Measurements from ENCODE around the gene SETD1B.
"Not testable (repeated sequence)": the region's sequence is repeated elsewhere in the genome, so short reads cannot be mapped to it uniquely, and the experiment has no call there.

SETD1B gene

DNA sequence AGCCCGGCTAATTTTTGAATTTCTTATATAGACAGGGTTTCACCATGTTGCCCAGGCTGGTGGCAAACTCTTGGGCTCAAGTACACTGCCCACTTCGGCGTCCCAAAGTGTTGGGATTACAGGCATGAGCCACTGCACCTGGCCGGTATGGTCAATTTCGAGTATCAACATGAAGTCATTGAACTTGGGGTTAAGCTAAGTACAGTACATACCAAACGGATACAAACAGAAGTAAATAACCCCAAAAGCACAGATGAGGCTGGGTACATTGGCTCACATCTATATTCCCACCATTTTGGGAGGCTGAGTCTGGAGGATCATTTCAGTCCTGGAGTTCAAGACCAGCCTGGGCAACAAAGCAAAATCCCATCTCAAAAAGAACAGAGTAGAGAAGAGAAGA is 71.8 kb downstream of the SETD1B start:
- no peak overlapping the region for H2AFZ ChIP-seq (ENCODE audit: low read length)
- H3F3A ChIP-seq (ENCODE audit: low read depth): no peaks in the 10 kb centered on the region
- no peak overlapping the region for H3K4me3 ChIP-seq (ENCODE audit: low read length, poor library complexity, severe bottlenecking)
- TF ChIP-seq EZH2phosphoT487 (IDR thresholded peaks at IDR 0.05; ENCODE audit: borderline replicate concordance): no peak
- TF ChIP-seq, protein P1, sequence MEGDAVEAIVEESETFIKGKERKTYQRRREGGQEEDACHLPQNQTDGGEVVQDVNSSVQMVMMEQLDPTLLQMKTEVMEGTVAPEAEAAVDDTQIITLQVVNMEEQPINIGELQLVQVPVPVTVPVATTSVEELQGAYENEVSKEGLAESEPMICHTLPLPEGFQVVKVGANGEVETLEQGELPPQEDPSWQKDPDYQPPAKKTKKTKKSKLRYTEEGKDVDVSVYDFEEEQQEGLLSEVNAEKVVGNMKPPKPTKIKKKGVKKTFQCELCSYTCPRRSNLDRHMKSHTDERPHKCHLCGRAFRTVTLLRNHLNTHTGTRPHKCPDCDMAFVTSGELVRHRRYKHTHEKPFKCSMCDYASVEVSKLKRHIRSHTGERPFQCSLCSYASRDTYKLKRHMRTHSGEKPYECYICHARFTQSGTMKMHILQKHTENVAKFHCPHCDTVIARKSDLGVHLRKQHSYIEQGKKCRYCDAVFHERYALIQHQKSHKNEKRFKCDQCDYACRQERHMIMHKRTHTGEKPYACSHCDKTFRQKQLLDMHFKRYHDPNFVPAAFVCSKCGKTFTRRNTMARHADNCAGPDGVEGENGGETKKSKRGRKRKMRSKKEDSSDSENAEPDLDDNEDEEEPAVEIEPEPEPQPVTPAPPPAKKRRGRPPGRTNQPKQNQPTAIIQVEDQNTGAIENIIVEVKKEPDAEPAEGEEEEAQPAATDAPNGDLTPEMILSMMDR (conservative IDR thresholded peaks at IDR 0.05; ENCODE audit: low read length): no peak
- no peak overlapping the region for H3K4me2 ChIP-seq (ENCODE audit: low read depth, low read length, poor library complexity, severe bottlenecking)
- no peaks in the 10 kb centered on the region for H4K20me1 ChIP-seq (ENCODE audit: insufficient read depth, low read length, poor library complexity, severe bottlenecking)
- H3K27me3 ChIP-seq (ENCODE audit: insufficient read depth, low read length, poor library complexity, severe bottlenecking): no peaks in the 10 kb centered on the region
- no peaks in the 10 kb centered on the region for H3K9me2 ChIP-seq (replicated peaks; ENCODE audit: low read depth, low read length)
- H3K9ac ChIP-seq (ENCODE audit: low read depth, low read length, poor library complexity, severe bottlenecking): no peak overlapping the region
- H3K36me3 ChIP-seq (ENCODE audit: insufficient read depth, low read length): no peaks in the 10 kb centered on the region
- H3K79me2 ChIP-seq (ENCODE audit: insufficient read depth, low read length): no peaks in the 10 kb centered on the region
- H3K9me3 ChIP-seq (ENCODE audit: insufficient read depth, low read depth, low read length): no peaks in the 10 kb centered on the region
- peaks cover 4% of the 10 kb centered on the region for H3K4me1 ChIP-seq (ENCODE audit: insufficient read depth, low read length, poor library complexity, severe bottlenecking)

DNA sequence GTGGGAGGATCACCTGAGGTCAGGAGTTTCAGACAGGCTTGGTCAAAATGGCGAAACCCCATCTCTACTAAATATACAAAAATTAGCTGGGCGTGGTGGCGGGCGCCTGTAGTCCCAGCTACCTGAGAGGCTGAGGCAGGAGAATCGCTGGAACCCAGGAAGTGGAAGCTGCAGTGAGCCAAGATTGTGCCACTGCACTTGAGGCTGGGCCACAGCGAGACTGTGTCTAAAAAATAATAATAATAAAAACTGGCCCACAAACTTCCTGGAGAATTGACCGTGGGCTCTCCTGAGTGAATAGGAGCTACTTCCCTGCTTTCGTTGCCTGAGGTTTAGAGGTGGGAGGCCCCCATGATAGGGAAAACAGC is 72.3 kb downstream of the SETD1B start:
- not testable (repeated sequence) for H3K36me3 ChIP-seq (ENCODE audit: insufficient read depth, low read length); H2AFZ ChIP-seq (ENCODE audit: low read length); H3K9me3 ChIP-seq (ENCODE audit: insufficient read depth, low read depth, low read length); H3K4me2 ChIP-seq (ENCODE audit: low read depth, low read length, poor library complexity, severe bottlenecking); H3K4me1 ChIP-seq (ENCODE audit: insufficient read depth, low read length, poor library complexity, severe bottlenecking); H3K79me2 ChIP-seq (ENCODE audit: insufficient read depth, low read length); H4K20me1 ChIP-seq (ENCODE audit: insufficient read depth, low read length, poor library complexity, severe bottlenecking); H3F3A ChIP-seq (ENCODE audit: low read depth); H3K9me2 ChIP-seq (replicated peaks; ENCODE audit: low read depth, low read length); H3K4me3 ChIP-seq (ENCODE audit: low read length, poor library complexity, severe bottlenecking); H3K9ac ChIP-seq (ENCODE audit: low read depth, low read length, poor library complexity, severe bottlenecking); H3K27me3 ChIP-seq (ENCODE audit: insufficient read depth, low read length, poor library complexity, severe bottlenecking)
